Right lobe of liver (tissue), 6 donors: ENCODE results near the gene COX6B2. TPM values are rescaled to one million over a fixed set of nuclear protein-coding genes. Genes with fewer than 3 reads are reported as not detected.
A peak's percentile ranks its signal among the peaks of the same experiment; 100 is the strongest.

Experiments
- ATAC-seq, 4 donors: fragments of 200-7000 bp; cut with Tn5 transposase; one replicate each; pipeline ENCODE4 v1.9.1; 2020; ENCODE audit warnings: mild to moderate bottlenecking in 4 of 4, moderate library complexity in 4 of 4
- DNase-seq, 3 donors: peaks; one replicate each; pipeline ENCODE4 v3.0.0-alpha.2; 2020
- H3K27ac ChIP-seq, 3 donors: fragments of 200-600 bp; one replicate each; pipeline ENCODE4 v1.8.0; 2022
- H3K27me3 ChIP-seq, 2 donors: fragments of 200-600 bp; one replicate each; pipeline ENCODE4 v1.8.0; 2022
- H3K36me3 ChIP-seq, 4 donors: fragments of 200-600 bp; sonication (generic) in 1 of 4; one replicate each; pipeline versions ENCODE4 v1.5.1 to v1.8.0; 2017 to 2022; ENCODE audit warnings: control low read depth in 1 of 4
- H3K4me1 ChIP-seq, 4 donors: fragments of 200-600 bp; sonication (generic) in 1 of 4; one replicate each; pipeline versions ENCODE4 v1.5.1 to v1.8.0; 2017 to 2022; ENCODE audit warnings: control low read depth in 1 of 4
- H3K4me3 ChIP-seq, 3 donors: fragments of 200-600 bp; one replicate each; pipeline ENCODE4 v1.8.0; 2022
- H3K9me3 ChIP-seq, 4 donors: fragments of 200-600 bp; sonication (generic) in 1 of 4; one replicate each; pipeline versions ENCODE4 v1.5.1 to v1.8.0; 2017 to 2022; ENCODE audit warnings: control low read depth in 1 of 4
- POLR2A ChIP-seq: fragments of 450-650 bp; IDR thresholded peaks from one replicate; pipeline ENCODE4 v1.6.1; 2017; ENCODE audit warnings: antibody characterized with exemption, mild to moderate bottlenecking
- WGBS: methylation state at CpG from one replicate; pipeline ENCODE4 v1.1.6; 2018; ENCODE audit warnings: low coverage, low lambda C conversion rate; ENCODE audit not compliant: insufficient coverage; ENCODE audit errors: missing lambda C conversion rate; 5-methylcytosine and 5-hydroxymethylcytosine counted together
- intact Hi-C, 2 donors: fragments of 100-400 bp; cut with DNase I; formaldehyde crosslinking; loops; one replicate each; pipeline versions ENCODE4 v1.11.2 to v1.14.1; 2022
- total RNA-seq, 6 experiments: library from RNA; depleted of rRNA in 2 of 6; stranded (reverse); fragments of >200 nt in 2 of 6; fragmentation: NEBNext Ultra II Directional in 3 of 6; extraction: Animal tissue kit (Norgen Biotek cat#: 25700) in 3 of 6; gene quantifications; one replicate each; pipeline versions ENCODE4 v1.1.0 to v1.2.4, GENCODE V29; 2016 to 2023
- TF ChIP-seq, protein P1 (sequence below), 4 donors: fragments of 200-600 bp in 3 of 4; fragments of 450-650 bp in 1 of 4; IDR thresholded peaks; one replicate each; pipeline versions ENCODE4 v1.5.1 to v1.8.0; 2016 to 2022; ENCODE audit warnings: antibody characterized with exemption in 4 of 4, mild to moderate bottlenecking in 2 of 4
- donor health status: DM: no; HTN: yes; CAD: no.
- donor health status: DM: no; HTN: no; CAD: no.
- donor health status: DM: no; HTN: no; CAD: no.
- donor health status: DM: no; HTN: yes; CAD: no.
- donor health status: DM: no; HTN: yes; CAD: no.

The COX6B2 gene
- total RNA-seq, 6 experiments from 2014 or later: not detected

DNA sequence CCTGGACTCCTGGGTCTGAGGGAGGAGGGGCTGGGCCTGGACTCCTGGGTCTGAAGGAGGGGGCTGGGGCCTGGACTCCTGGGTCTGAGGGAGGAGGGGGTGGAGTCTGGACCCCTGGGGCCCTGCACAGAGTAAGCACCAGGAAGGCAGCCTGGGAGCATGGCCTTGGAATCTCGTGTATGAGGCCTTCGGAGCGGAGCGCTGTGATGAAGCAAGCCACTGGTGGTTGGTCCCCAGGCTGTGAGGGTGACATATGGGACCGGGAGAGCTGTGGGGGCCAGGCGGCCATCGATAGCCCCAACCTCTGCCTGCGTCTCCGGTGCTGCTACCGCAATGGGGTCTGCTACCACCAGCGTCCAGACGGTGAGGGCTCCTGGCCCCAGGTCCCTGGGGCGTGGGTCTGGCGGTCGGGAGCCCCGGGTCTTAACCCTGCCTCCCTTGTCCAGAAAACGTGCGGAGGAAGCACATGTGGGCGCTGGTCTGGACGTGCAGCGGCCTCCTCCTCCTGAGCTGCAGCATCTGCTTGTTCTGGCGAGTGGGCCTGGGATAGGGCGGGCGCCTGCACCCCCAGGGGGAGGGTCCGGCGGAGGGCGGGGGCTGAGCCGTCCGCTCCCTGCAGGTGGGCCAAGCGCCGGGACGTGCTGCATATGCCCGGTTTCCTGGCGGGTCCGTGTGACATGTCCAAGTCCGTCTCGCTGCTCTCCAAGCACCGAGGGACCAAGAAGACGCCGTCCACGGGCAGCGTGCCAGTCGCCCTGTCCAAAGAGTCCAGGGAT, 23.0 kb upstream of the COX6B2 start:
- Histone ChIP-seq H3K36me3 (no peaks in the 10 kb centered on the region), H3K27ac (no peak overlapping the region), H3K9me3 (no peaks in the 10 kb centered on the region), H3K4me1 (no peaks in the 10 kb centered on the region), H3K4me3 (no peak overlapping the region), H3K27me3 (peaks cover 0 to 8% of the 10 kb centered on the region in 2 donors)
- intact Hi-C loops: loop anchor here in 1 of 2 donors (10.0 kb wide), 1 partner anchor 83 kb away; no protein-coding TSS in a partner anchor
- DNase-seq (peak in 1 of 3 donors; percentile 25), ATAC-seq (peak in 1 of 4 donors; percentile 12)
- 17% methylated on average over 17 of the region's 43 CpGs for WGBS
- TF ChIP-seq, protein P1, sequence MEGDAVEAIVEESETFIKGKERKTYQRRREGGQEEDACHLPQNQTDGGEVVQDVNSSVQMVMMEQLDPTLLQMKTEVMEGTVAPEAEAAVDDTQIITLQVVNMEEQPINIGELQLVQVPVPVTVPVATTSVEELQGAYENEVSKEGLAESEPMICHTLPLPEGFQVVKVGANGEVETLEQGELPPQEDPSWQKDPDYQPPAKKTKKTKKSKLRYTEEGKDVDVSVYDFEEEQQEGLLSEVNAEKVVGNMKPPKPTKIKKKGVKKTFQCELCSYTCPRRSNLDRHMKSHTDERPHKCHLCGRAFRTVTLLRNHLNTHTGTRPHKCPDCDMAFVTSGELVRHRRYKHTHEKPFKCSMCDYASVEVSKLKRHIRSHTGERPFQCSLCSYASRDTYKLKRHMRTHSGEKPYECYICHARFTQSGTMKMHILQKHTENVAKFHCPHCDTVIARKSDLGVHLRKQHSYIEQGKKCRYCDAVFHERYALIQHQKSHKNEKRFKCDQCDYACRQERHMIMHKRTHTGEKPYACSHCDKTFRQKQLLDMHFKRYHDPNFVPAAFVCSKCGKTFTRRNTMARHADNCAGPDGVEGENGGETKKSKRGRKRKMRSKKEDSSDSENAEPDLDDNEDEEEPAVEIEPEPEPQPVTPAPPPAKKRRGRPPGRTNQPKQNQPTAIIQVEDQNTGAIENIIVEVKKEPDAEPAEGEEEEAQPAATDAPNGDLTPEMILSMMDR (IDR thresholded peaks at IDR 0.05): no peak
- no peak for TF ChIP-seq POLR2A

DNA sequence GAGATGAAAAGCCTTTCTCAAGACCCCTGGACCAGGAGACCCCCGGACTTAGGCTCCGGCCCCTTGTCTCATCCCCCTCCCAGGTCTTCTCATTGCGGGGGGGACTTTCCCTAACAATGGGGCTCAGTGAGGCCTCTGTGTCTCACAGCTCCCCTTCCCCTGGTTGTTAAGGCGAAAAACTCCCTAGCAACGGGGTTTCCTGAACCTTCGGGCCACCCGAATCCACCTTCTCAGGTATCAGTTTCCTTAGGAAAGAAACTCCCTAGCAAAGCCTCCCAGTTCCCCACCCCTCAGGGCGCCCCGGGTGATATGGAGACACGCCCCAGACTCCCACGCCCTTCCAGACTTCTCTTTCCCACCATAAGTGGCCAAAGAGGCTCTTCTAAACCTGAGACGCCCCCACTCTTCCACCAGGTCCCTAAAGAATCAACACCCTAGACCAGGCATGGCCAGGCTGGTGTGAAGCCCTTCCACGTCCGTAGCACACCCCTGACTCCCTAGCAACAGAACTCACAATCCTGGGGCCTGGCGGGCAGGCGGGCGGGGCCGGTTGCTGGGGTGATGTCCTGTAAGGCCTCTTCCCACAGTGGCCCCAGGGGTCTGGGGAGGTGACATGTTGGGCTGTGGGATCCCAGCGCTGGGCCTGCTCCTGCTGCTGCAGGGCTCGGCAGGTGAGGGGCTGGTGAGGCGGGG, 21.9 kb upstream of the COX6B2 start, which contains the start of gene TMEM190:
TMEM190 (plus strand) TSS at position 586 of the 693 bp plus-strand sequence; CDS start at position 614, 28 bp downstream.
- H3K27me3 ChIP-seq: peaks cover 0 to 14% of the 10 kb centered on the region in 2 donors
- no peak within 1 kb of the TSS for H3K4me3 ChIP-seq
- no peak within 1 kb of the TSS for H3K27ac ChIP-seq
- TF ChIP-seq, protein P1 (IDR thresholded peaks at IDR 0.05): no peak
- TF ChIP-seq POLR2A: no peak
- DNase-seq (peak in 1 of 3 donors; percentile 15), ATAC-seq (no peak)
- whole genome bisulfite sequencing: 29% methylated on average over 12 of the region's 21 CpGs
- intact Hi-C loops: loop anchor here in 1 of 2 donors (10.0 kb wide), 1 partner anchor 82 kb away; no protein-coding TSS in a partner anchor
- no peaks in the 10 kb centered on the region for H3K36me3 ChIP-seq
- H3K4me1 ChIP-seq: no peaks in the 10 kb centered on the region
- H3K9me3 ChIP-seq: no peaks in the 10 kb centered on the region

DNA sequence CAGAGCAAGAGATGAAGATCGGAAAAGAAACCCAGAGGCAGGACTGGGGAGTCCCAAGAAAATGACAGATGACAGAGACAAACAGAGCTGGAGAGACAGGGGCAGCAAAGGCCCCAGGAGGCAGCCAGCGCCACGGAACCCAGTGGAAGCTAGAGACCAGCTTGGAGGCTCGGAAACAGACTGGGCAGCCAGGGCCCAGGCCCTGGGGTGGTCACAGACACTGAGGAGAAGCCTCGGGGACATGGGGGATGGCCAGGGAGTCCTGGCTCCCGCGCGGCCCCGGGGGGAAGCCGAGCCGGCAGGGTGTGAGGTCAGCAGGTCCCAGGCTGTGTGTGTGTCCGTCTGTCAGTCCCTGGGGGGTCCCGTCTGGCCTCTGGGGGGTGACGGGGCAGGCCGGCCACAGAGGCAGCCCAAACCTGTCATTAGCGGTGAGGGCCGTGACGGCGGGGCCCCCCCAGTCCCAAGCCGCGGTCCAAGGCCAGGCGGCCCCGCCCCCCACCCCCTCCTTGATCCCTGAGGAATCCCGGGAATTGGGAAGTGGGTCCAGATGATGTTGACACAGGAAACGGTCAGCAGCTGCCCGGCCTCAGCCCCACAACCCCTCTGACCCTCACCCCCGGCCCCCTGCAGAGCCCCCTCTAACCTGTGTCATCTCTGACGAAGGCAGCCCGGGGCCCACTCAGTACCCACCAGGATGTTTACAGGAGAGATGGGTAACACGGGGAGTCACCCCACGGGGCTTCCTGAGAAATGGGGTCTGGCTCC, 19.7 kb upstream of the COX6B2 start:
- Histone ChIP-seq H3K4me1 (no peaks in the 10 kb centered on the region), H3K9me3 (no peaks in the 10 kb centered on the region), H3K4me3 (no peak overlapping the region), H3K27me3 (peaks cover 0 to 23% of the 10 kb centered on the region in 2 donors), H3K36me3 (no peaks in the 10 kb centered on the region), H3K27ac (no peak overlapping the region)
- TF ChIP-seq POLR2A: no peak
- TF ChIP-seq, protein P1 (IDR thresholded peaks at IDR 0.05): no peak
- DNase-seq: peak in 1 of 3 donors; percentile 17
- intact Hi-C loops: loop anchor here in 1 of 2 donors (10.0 kb wide), 1 partner anchor 79 kb away; no protein-coding TSS in a partner anchor
- WGBS: 30% methylated on average over 8 of the region's 31 CpGs
- peak in 1 of 4 donors; percentile 4 for ATAC-seq

DNA sequence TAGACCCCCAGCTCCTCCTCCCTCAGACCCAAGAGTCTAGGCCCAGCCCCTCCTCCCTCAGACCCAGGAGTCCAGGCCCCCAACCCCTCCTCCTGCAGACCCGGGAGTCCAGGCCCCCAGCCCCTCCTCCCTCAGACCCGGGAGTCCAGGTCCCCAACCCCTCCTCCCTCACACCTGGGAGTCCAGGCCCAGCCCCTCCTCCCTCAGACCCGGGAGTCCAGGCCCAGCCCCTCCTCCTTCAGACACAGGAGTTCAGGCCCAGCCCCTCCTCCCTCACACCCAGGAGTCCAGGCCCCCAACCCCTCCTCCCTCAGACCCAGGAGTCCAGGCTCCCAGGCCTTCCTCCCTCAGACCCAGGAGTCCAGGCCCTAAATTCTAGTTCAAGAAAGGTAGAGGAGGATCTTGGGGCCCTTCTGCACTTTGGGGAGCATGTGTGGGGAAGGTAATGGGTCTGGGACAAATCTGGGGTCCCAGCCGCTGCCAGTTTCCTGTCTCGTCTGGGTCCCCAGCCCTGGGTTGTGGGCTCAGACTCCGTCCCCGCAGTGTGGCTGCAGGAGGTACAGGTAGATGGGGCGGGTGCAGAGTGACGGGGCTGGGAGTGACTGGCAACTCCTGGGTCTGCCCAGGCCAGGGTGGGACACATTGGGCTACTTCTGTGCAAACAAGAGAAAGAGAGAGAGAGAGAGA, 18.9 kb upstream of the COX6B2 start:
- ATAC-seq (no peak), DNase-seq (no peak)
- Histone ChIP-seq H3K27ac (no peak overlapping the region), H3K4me3 (no peak overlapping the region), H3K27me3 (peaks cover 0 to 23% of the 10 kb centered on the region in 2 donors), H3K4me1 (no peaks in the 10 kb centered on the region), H3K36me3 (no peaks in the 10 kb centered on the region), H3K9me3 (no peaks in the 10 kb centered on the region)
- intact Hi-C loops: loop anchor here in 1 of 2 donors (10.0 kb wide), 1 partner anchor 79 kb away; no protein-coding TSS in a partner anchor
- TF ChIP-seq POLR2A: no peak
- TF ChIP-seq, protein P1 (IDR thresholded peaks at IDR 0.05): no peak
- 50% methylated on average over 7 of the region's 9 CpGs for WGBS
